ENCODE data around the gene MBNL2. TPM values are rescaled to one million over a fixed set of nuclear protein-coding genes. Genes with fewer than 3 reads are reported as not detected.

Gene MBNL2
- total and polyA plus RNA-seq, 2 experiments from 2014 or later = 27.4 to 97.9 TPM

GRCh38 chr13:97316390-97316789 is 94.3 kb downstream of the MBNL2 start:
- no peak overlapping the region for H3K27ac ChIP-seq
- peaks cover 97% of the 10 kb centered on the region for H3K79me2 ChIP-seq
- TF ChIP-seq EZH2phosphoT487 (IDR thresholded peaks at IDR 0.05; ENCODE audit: low read depth, severe bottlenecking, unreplicated experiment) = no peak
- TF ChIP-seq EZH2 (IDR thresholded peaks at IDR 0.05; ENCODE audit: borderline replicate concordance) = no peak
- no peak for TF ChIP-seq CTCF (IDR thresholded peaks at IDR 0.05; ENCODE audit: poor library complexity)
- no peak overlapping the region for H2AFZ ChIP-seq
- WGBS (ENCODE audit: low lambda C conversion rate, missing lambda C conversion rate) = 96% methylated on average over 2 of the region's 2 CpGs
- no peaks in the 10 kb centered on the region for H3K4me1 ChIP-seq (ENCODE audit: insufficient read depth)
- no peak for DNase-seq (ENCODE audit: low spot score)
- no peaks in the 10 kb centered on the region for H3K36me3 ChIP-seq (replicated peaks; ENCODE audit: insufficient read depth, low read depth)
- H3K4me3 ChIP-seq = no peak overlapping the region
- H3K4me2 ChIP-seq = no peak overlapping the region
- H3K27me3 ChIP-seq = no peaks in the 10 kb centered on the region
- no peaks in the 10 kb centered on the region for H3K9me3 ChIP-seq (ENCODE audit: low read depth)
- H4K20me1 ChIP-seq (ENCODE audit: insufficient read depth, poor library complexity, severe bottlenecking) = peaks cover 33% of the 10 kb centered on the region
- no peaks in the 10 kb centered on the region for H3K9me2 ChIP-seq (replicated peaks; ENCODE audit: insufficient read depth)

GRCh38 chr13:97317933-97318332 is 95.8 kb downstream of the MBNL2 start:
- H3K9me2 ChIP-seq (replicated peaks; ENCODE audit: insufficient read depth) = no peaks in the 10 kb centered on the region
- TF ChIP-seq EZH2phosphoT487 (IDR thresholded peaks at IDR 0.05; ENCODE audit: low read depth, severe bottlenecking, unreplicated experiment) (no peak), CTCF (IDR thresholded peaks at IDR 0.05; ENCODE audit: poor library complexity) (no peak), EZH2 (IDR thresholded peaks at IDR 0.05; ENCODE audit: borderline replicate concordance) (no peak)
- H2AFZ ChIP-seq = no peak overlapping the region
- no peak overlapping the region for H3K4me3 ChIP-seq
- peaks cover 42% of the 10 kb centered on the region for H4K20me1 ChIP-seq (ENCODE audit: insufficient read depth, poor library complexity, severe bottlenecking)
- H3K27me3 ChIP-seq = no peaks in the 10 kb centered on the region
- 95% methylated on average over 1 of the region's 1 CpG for WGBS (ENCODE audit: low lambda C conversion rate, missing lambda C conversion rate)
- H3K27ac ChIP-seq = no peak overlapping the region
- H3K79me2 ChIP-seq = peaks cover 95% of the 10 kb centered on the region
- no peak overlapping the region for H3K4me2 ChIP-seq
- H3K9me3 ChIP-seq (ENCODE audit: low read depth) = no peaks in the 10 kb centered on the region
- H3K4me1 ChIP-seq (ENCODE audit: insufficient read depth) = no peaks in the 10 kb centered on the region
- no peaks in the 10 kb centered on the region for H3K36me3 ChIP-seq (replicated peaks; ENCODE audit: insufficient read depth, low read depth)
- DNase-seq (ENCODE audit: low spot score) = no peak

GRCh38 chr13:97318532-97318931 is 96.4 kb downstream of the MBNL2 start:
- Histone ChIP-seq H3K27me3 (no peaks in the 10 kb centered on the region), H3K9me2 (replicated peaks; ENCODE audit: insufficient read depth) (no peaks in the 10 kb centered on the region), H3K4me3 (no peak overlapping the region), H3K36me3 (replicated peaks; ENCODE audit: insufficient read depth, low read depth) (no peaks in the 10 kb centered on the region), H2AFZ (no peak overlapping the region), H3K9me3 (ENCODE audit: low read depth) (no peaks in the 10 kb centered on the region), H4K20me1 (ENCODE audit: insufficient read depth, poor library complexity, severe bottlenecking) (peaks cover 43% of the 10 kb centered on the region), H3K4me2 (no peak overlapping the region), H3K79me2 (peaks cover 96% of the 10 kb centered on the region), H3K4me1 (ENCODE audit: insufficient read depth) (no peaks in the 10 kb centered on the region), H3K27ac (no peak overlapping the region)
- DNase-seq (ENCODE audit: low spot score) = no peak
- TF ChIP-seq EZH2phosphoT487 (IDR thresholded peaks at IDR 0.05; ENCODE audit: low read depth, severe bottlenecking, unreplicated experiment) (no peak), EZH2 (IDR thresholded peaks at IDR 0.05; ENCODE audit: borderline replicate concordance) (no peak), CTCF (IDR thresholded peaks at IDR 0.05; ENCODE audit: poor library complexity) (no peak)
- 96% methylated on average over 2 of the region's 2 CpGs for WGBS (ENCODE audit: low lambda C conversion rate, missing lambda C conversion rate)
